GM04503 (cell line): ENCODE data around the gene PPIB.

Experiments
- DNase-seq: peaks from one replicate; pipeline ENCODE4 v3.0.0-alpha.2; 2012; ENCODE audit warnings: low read depth

The PPIB gene

GRCh38 chr15:64162869-64163658 lies at the start of gene PPIB:
Gene PPIB (minus strand): TSS chr15:64163022. CDS start chr15:64162986, 36 bp downstream.
- DNase-seq: peak; percentile 77

GRCh38 chr15:64211696-64212095 lies 48.9 kb upstream of the PPIB start:
- no peak for DNase-seq

- no peak for DNase-seq
Observed at GRCh38 chr15:64210371-64210770, 47.5 kb upstream of the PPIB start.

- no peak for DNase-seq
Observed at GRCh38 chr15:64209680-64210334, 47.0 kb upstream of the PPIB start.

- DNase-seq: no peak
Observed at GRCh38 chr15:64205202-64205601, 42.4 kb upstream of the PPIB start.

GRCh38 chr15:64197425-64197824 lies 34.6 kb upstream of the PPIB start:
- DNase-seq: peak; percentile 78

- DNase-seq: no peak
Observed at GRCh38 chr15:64193971-64194370, 31.1 kb upstream of the PPIB start.

GRCh38 chr15:64191971-64192830 lies 29.4 kb upstream of the PPIB start:
- no peak for DNase-seq

GRCh38 chr15:64187396-64188191 lies 24.8 kb upstream of the PPIB start:
- no peak for DNase-seq

GRCh38 chr15:64185146-64185911 lies 22.5 kb upstream of the PPIB start:
- no peak for DNase-seq

GRCh38 chr15:64182859-64183370 lies 20.1 kb upstream of the PPIB start:
- DNase-seq: no peak

GRCh38 chr15:64180235-64180824 lies 17.5 kb upstream of the PPIB start:
- no peak for DNase-seq

- no peak for DNase-seq
Observed at GRCh38 chr15:64166102-64166890, 3.5 kb upstream of the PPIB start.

GRCh38 chr15:64164436-64164835 lies 1.6 kb upstream of the PPIB start:
- no peak for DNase-seq

GRCh38 chr15:64163659-64164362 lies 989 bp upstream of the PPIB start:
- DNase-seq: no peak

- DNase-seq: no peak
Observed at GRCh38 chr15:64162478-64162868, 349 bp downstream of the PPIB start.

- no peak for DNase-seq
Observed at GRCh38 chr15:64161688-64162477, 939 bp downstream of the PPIB start.
